MV-4-11 (cell line): Measurements from ENCODE around the gene NFATC1.
A peak's percentile ranks its signal among the peaks of the same experiment; 100 is the strongest.

ENCODE experiments used
- DNase-seq: peaks from one replicate; lab custom pipeline; 2025; lab: John Stamatoyannopoulos, UW

Gene NFATC1

DNA sequence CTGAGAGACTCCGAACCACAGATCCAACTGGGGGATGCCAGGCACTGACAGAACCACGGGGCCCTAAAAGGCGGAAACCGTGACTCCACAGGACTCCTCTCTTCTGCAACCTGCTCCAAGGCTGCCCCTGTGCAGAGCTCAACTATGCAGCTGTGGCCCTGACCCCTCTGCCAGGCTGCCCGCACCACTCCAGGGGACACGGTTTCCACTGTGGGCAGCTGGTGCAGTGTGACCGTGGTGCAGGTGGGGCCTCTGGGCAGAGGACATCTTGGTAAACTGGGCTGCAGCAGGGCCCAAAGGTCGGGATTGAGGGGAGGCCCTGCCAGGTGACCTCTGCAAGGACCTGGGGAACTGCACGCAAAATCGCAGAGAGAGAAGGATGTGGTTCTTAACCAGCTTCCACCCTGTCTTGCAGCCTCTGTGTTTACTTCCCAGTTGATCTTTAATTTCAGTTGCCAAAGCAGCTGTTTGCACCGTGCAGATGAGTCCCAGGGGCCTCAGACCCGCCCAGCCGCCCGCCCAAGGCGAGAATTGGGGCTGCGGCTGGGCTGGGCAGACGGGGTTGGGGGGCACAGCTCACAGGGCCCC lies 179.3 kb downstream of the NFATC1 start:
- DNase-seq: peak; percentile 80

DNA sequence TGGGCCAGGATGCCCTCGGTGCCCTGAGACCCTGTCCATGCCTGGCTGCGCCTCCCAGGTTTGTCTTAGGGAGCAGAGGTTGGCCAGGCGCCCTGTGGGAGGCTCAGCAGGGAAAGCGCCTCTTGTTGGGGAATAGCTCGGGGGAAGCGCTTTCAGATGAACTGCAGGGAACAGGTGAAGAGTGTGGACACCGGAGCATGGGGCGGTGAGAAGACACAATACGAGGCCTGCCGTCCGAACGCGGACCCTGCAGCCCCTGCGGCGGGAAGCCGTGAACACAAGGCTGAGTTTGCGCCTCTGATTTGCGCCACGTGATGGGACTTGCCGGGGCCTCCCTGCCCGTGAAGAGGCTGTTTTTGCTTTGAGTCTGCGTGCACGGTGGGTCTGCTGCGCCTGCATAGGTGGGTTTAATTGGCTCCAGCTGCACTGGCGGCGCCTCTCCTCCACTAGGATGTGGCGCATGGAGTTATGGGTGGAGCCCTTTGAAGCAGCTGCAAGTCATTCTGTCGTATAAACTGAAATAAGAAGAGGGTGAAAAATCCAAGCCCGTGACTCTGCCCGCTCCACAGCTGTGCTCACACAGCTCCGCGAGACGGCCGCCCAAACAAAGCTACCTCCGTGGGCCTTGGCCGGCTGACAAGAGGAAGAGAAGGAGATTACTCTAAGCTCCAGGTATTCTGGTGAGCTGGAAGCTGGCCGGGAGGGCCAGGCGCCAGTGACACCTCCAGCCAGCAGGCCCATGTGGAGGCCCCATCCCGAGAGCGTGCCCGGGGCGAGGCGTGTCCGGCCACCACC lies 180.4 kb downstream of the NFATC1 start:
- DNase-seq: no peak

DNA sequence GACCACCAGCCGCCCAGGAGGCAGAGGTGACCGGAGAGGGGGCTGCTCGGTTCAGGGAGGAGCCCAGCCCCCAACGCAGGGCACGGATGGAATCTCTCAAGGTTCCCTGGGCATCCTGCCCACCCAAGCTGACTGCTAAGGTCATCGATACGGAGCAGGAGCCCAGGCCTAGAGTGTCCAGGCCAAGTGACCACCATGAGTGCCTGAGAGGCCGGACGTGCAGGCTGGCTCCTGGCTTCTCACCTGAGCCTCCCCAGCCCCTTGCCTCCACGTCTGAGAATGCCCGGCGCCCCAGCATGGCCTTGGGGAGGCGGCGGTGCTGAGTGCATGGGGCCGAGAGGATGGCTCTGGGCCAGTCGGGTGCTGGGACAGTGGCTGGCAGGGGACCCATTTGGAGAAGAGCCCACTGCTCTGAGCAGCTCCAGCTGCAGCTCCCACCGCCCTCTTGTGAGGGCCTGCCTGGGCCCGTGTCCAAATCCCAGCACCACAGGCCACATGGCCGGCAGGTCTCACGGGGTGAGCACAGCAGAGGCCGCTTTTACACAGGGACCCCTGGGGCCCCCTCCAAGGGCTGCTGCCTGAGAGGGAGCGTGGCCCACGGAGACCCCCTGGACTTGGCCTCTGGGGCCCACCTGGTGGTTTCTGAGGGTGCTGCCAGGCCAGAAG lies 181.1 kb downstream of the NFATC1 start:
- DNase-seq: no peak

DNA sequence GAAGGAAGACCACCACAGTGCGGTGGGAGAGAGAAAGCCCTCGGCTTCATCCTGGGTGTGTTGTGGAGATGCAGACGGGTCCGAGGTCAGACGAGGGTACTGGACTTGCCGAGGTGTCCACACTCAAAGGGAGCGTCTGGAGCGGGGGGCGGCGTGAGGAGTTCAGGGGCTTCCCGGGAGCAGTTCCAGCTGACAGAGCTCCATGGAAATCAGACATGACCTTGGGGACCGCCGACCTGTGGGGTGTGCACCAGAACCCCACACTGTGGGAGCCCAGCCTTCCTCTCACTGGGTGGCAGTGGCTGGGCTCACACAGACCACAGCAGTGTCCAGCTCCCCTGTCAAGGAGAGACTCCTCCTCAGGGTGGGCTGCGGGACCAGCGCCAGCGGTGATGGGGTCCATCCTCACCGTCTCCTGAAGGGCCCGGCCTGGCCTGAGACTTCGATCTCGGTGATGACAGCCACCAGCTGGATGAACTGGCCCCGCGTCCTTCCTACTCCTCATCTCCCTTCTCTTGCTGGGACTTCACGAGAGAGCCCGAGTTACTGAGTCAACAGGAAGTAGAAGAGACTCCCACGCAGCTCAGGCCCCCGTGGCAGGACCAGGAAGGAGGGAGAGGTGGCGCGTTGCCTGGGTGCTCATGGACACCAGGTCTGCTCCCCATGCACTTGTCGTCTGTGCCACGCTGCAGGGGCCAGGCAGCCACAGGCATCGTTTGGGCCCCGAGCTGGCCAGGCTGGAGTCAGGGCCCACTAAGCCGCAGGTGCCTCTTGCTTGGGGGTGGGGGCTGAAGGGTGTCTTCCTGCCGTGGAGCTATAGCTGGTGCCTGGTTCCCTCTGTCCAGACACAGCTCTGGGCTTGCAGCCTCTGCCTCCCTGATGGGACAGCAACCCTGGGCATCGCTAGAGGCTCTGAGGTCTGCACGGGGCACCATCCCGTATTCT lies 182.0 kb downstream of the NFATC1 start:
- DNase-seq: peak; percentile 67

DNA sequence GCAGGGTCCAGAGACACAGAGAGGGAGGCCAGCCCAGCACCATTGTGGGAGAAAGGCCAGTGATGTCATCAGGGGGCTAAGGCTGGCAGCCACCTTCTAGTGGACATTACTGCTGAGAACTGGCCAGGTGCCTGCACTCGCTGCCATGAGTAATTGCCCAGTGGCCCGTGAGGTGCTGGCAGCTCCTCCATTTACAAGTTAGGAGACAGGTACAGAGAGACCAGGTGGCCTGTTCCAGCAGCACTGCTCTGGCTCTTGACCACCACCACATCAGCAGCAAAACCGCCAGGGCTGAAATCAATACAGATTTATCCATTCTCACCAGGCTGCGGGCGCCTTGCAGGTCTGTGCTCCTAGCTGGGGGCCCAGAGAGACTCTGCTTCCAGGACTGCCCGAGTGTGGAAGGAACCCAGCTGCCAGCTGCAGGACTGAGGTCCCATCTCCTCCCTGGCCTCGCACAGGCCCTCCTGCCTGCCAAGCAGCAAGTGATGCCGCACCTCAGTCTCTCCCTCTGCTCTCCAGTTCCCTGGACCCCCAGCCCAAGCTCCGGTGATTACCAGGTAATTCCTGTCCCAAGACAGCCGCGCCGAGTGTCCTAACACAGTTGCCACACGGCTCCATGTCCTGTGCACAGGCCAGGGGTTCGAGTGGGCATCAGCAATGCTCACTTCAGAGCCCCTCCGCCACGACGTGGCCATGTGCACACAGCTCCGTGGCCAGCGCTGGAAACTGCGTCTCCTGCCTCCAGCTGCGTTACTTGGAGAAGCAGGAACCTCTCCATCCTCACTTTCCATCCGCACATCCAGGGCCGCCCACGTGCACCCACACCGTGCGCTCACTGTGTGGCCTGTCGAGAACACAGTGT lies 182.9 kb downstream of the NFATC1 start:
- DNase-seq: no peak
